Left ventricle myocardium inferior (tissue), 1 donor: ENCODE data around the gene TMEM175. TPM values are rescaled to one million over a fixed set of nuclear protein-coding genes. Genes with fewer than 3 reads are reported as not detected.
"Not testable (repeated sequence)": the region's sequence is repeated elsewhere in the genome, so short reads cannot be mapped to it uniquely, and the experiment has no call there.

Source experiments
- DNase-seq: peaks from one replicate; pipeline ENCODE4 v3.0.0-alpha.2; 2020
- H3K27ac ChIP-seq: fragments of 200-600 bp; replicated peaks from 2 replicates; pipeline ENCODE4 v1.8.0; 2021
- H3K27me3 ChIP-seq: fragments of 200-600 bp; 2 replicates; pipeline ENCODE4 v1.8.0; 2021; ENCODE audit warnings: low read depth
- H3K36me3 ChIP-seq: fragments of 200-600 bp; 2 replicates; pipeline ENCODE4 v1.8.0; 2021
- H3K4me1 ChIP-seq: fragments of 200-600 bp; 2 replicates; pipeline ENCODE4 v1.8.0; 2021
- H3K4me3 ChIP-seq: fragments of 200-600 bp; 2 replicates; pipeline ENCODE4 v1.8.0; 2021; ENCODE audit warnings: mild to moderate bottlenecking, moderate library complexity
- H3K9me3 ChIP-seq: fragments of 200-600 bp; replicated peaks from 2 replicates; pipeline ENCODE4 v1.8.0; 2021
- intact Hi-C: fragments of 100-400 bp; cut with micrococcal nuclease; formaldehyde crosslinking; loops from one replicate; pipeline ENCODE4 v1.11.0; 2022
- total RNA-seq: library from RNA; stranded (reverse); fragmentation: NEBNext Ultra II Directional; extraction: Animal tissue kit (Norgen Biotek cat#: 25700); gene quantifications from one replicate; pipeline ENCODE4 v1.2.1, GENCODE V29; 2021
- TF ChIP-seq, protein P1 (sequence below): fragments of 200-600 bp; IDR thresholded peaks from 2 replicates; pipeline ENCODE4 v1.8.0; 2021; ENCODE audit warnings: antibody characterized with exemption, mild to moderate bottlenecking, borderline replicate concordance
- donor health status: DM: no; HTN: yes; CAD: no; lungs with severe emphysema.

TMEM175 gene
- total RNA-seq, 1 donor from 2014 or later, result 20.3 TPM

DNA sequence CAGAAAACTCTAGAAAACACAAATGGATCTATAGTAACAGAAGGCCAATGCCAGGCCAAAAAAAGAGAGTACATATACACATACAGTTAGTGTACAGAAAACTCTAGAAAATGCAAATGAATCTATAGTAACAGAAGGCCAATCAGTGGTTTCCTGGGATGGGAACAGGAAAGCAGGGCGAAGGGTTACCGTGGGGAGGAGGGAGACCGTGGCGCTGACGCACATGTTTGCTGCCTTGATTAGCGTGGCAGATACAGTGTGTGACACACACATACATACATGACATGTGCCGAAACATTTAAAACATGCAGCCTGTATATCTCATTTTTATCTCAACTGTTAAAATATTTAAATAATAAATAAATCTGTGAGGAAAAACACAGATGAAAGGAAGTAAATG, 14.8 kb upstream of the TMEM175 start:
- H3K4me1 ChIP-seq, result peaks cover 22% of the 10 kb centered on the region
- no peak for DNase-seq
- H3K36me3 ChIP-seq, result peaks cover 9% of the 10 kb centered on the region
- H3K4me3 ChIP-seq, result no peak overlapping the region
- no peak overlapping the region for H3K27ac ChIP-seq
- intact Hi-C loops, result no loop called here
- H3K9me3 ChIP-seq, result no peaks in the 10 kb centered on the region
- TF ChIP-seq, protein P1, sequence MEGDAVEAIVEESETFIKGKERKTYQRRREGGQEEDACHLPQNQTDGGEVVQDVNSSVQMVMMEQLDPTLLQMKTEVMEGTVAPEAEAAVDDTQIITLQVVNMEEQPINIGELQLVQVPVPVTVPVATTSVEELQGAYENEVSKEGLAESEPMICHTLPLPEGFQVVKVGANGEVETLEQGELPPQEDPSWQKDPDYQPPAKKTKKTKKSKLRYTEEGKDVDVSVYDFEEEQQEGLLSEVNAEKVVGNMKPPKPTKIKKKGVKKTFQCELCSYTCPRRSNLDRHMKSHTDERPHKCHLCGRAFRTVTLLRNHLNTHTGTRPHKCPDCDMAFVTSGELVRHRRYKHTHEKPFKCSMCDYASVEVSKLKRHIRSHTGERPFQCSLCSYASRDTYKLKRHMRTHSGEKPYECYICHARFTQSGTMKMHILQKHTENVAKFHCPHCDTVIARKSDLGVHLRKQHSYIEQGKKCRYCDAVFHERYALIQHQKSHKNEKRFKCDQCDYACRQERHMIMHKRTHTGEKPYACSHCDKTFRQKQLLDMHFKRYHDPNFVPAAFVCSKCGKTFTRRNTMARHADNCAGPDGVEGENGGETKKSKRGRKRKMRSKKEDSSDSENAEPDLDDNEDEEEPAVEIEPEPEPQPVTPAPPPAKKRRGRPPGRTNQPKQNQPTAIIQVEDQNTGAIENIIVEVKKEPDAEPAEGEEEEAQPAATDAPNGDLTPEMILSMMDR, result no peak
- no peaks in the 10 kb centered on the region for H3K27me3 ChIP-seq

DNA sequence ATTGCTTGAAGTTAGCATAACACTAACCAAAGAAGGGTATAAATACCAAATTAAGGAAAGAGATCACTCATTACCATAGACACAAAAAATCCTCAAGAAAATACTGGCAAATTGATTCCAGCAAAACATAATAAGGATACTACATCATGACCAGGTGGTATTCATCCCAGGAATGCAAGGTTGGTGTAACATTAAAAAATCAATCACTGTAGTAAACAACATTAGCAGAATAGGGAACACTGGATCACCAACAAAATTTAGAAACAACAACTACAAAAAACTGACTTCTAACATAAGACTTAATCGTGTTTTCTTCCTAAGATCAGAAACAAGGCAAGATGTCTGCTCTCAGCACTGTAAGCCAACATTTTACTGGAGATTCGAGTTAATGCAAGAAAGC, 14.3 kb upstream of the TMEM175 start:
- no peaks in the 10 kb centered on the region for H3K9me3 ChIP-seq
- H3K27ac ChIP-seq, result no peak overlapping the region
- peaks cover 25% of the 10 kb centered on the region for H3K4me1 ChIP-seq
- DNase-seq, result no peak
- no peak overlapping the region for H3K4me3 ChIP-seq
- TF ChIP-seq, protein P1, result no peak
- H3K27me3 ChIP-seq, result no peaks in the 10 kb centered on the region
- H3K36me3 ChIP-seq, result peaks cover 4% of the 10 kb centered on the region
- intact Hi-C loops, result no loop called here

DNA sequence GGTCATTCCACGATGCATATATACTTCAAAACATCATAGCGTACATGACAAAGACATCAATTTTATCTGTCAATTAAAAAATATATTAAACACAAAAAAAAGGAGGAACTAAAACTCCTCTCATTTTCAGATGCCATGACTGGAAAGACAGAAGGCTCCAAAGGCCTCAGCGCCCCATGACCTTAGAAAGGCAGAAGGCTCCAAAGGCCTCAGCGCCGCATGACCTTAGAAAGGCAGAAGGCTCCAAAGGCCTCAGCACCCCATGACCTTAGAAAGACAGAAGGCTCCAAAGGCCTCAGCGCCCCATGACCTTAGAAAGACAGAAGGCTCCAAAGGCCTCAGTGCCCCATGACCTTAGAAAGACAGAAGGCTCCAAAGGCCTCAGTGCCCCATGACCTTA, 13.7 kb upstream of the TMEM175 start:
- DNase-seq, H3K27me3 ChIP-seq, H3K9me3 ChIP-seq, intact Hi-C loops, H3K36me3 ChIP-seq, H3K27ac ChIP-seq, H3K4me3 ChIP-seq: not testable (repeated sequence)
- H3K4me1 ChIP-seq, result peaks cover 25% of the 10 kb centered on the region

DNA sequence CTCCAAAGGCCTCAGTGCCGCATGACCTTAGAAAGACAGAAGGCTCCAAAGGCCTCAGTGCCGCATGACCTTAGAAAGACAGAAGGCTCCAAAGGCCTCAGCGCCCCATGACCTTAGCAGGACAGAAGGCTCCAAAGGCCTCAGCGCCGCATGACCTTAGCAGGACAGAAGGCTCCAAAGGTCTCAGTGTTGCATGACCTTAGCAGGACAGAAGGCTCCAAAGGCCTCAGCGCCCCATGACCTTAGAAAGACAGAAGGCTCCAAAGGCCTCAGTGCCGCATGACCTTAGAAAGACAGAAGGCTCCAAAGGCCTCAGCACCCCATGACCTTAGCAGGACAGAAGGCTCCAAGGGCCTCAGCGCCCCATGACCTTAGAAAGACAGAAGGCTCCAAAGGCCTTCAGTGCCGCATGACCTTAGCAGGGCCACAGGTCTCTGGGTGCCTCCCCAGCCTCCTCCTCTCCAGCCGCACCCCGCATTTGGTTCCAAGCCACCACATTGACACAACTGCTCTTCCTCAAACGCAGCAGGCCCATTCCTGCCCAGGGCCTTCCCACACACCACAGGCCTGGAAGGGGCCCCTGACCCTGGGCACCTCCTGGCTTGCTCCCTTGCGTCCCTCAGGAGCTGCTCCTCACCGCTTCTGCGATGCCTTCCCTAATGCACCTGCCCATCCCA, 13.1 kb upstream of the TMEM175 start:
- H3K27me3 ChIP-seq, H3K9me3 ChIP-seq, DNase-seq, H3K4me3 ChIP-seq, H3K27ac ChIP-seq, H3K36me3 ChIP-seq, intact Hi-C loops: not testable (repeated sequence)
- H3K4me1 ChIP-seq, result peaks cover 25% of the 10 kb centered on the region

DNA sequence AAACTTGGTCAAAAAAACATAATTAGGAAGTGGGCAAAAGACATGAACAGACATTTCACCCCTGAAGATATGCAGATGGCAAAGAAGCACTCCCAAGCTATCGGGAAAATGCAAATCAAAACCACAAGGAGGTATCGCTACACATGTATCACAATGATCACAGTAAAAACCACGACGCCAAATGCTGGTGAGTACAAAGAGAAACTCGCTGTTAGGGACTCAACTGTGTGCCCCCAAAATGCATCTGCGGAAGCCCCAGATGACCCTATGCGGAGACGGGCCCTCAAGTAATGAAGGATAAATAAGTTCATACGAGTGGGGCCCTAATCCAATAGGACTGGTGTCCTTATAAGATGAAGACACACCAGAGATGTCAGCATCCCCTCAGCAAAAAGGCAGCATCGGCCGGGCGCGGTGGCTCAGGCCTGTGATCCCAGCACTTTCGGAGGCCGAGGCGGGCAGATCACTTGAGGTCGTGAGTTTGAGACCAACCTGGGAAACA, 10.4 kb upstream of the TMEM175 start:
- no peak for DNase-seq
- TF ChIP-seq, protein P1, result no peak
- Histone ChIP-seq H3K27me3 (no peaks in the 10 kb centered on the region), H3K4me3 (no peak overlapping the region), H3K27ac (no peak overlapping the region), H3K9me3 (no peaks in the 10 kb centered on the region), H3K4me1 (peaks cover 31% of the 10 kb centered on the region), H3K36me3 (no peaks in the 10 kb centered on the region)
- intact Hi-C loops, result no loop called here

DNA sequence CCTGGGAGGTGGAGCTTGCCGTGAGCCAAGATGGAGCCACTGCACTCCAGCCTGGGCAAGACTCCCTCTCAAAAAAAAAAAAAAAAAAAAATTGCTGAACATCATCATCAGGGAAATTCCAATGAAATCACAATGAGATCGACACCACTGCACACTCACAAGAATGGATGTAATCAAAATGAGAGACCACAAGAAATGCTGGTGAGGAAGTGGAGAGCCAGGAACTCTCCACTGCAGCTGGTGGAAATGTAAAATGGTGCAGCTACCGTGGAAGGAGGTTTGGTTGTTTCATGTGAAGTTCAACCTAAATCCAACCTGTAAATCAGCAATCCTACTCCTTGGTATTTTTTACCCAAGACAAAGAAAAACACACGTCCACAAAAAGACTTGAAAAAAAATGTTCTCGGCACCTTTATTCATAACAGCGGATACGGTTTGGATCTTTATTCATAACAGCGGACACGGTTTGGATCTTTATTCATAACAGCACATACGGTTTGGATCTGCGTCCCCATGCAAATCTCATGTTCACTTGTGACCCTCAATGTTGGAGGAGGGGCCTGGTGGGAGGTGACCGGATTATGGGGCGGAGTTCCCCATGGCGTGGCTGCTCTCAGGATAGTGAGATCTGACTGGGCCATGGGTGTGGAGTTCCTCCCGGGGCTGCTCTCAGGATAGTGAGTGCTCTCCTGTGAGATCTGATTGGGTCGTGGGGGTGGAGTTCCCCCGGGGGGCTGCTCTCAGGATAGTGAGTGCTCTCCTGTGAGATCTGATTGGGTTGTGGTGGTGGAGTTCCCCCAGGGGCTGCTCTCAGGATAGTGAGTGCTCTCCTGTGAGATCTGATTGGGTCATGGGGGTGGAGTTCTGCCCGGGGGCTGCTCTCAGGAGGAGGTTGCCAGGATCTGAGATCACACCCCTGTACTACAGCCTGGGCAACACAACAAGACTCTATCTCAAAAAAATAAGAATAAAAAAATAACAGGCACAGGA, 7.9 kb upstream of the TMEM175 start:
- no peak for DNase-seq
- H3K4me1 ChIP-seq, result peaks cover 48% of the 10 kb centered on the region
- intact Hi-C loops, result no loop called here
- H3K27ac ChIP-seq, result no peak overlapping the region
- H3K9me3 ChIP-seq, result no peaks in the 10 kb centered on the region
- H3K4me3 ChIP-seq, result no peak overlapping the region
- H3K27me3 ChIP-seq, result no peaks in the 10 kb centered on the region
- TF ChIP-seq, protein P1, result no peak
- no peaks in the 10 kb centered on the region for H3K36me3 ChIP-seq
